DOHH2 (cell line): ENCODE results near the gene SLC15A5.

Experiments
- EZH2phosphoT487 ChIP-seq: fragments of 200-600 bp; sonication (generic); IDR thresholded peaks from 2 replicates; pipeline ENCODE4 v1.6.1; 2017; ENCODE audit warnings: borderline replicate concordance, mild to moderate bottlenecking, antibody characterized with exemption, low read length, moderate library complexity, mixed read lengths
- TF ChIP-seq, protein P1 (sequence below): fragments of 200-600 bp; sonication (generic); IDR thresholded peaks from one replicate; pipeline ENCODE4 v1.5.1; 2014; ENCODE audit warnings: antibody characterized with exemption, mild to moderate bottlenecking, low read depth, low read length; ENCODE audit not compliant: poor library complexity, severe bottlenecking

DNA sequence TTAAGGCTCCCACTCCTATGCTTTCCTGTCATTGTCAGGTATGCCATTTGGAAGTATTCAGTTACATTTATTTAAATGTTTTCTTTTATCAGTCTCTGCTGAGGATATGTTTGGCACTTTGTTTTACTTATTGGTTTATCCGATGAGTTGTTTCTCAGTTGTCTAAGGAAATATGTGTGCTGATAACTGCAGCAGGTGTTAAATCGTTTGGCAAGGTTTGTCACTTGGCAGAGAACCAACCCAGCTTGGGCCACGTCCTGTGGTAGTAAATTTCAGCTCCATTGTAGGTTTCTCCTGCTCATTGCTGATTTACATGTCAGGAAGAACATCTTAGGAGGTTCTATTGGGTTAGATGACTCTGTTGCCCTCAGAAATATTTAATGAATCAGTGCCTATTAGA is 47.9 kb upstream of the SLC15A5 start:
- TF ChIP-seq, protein P1, sequence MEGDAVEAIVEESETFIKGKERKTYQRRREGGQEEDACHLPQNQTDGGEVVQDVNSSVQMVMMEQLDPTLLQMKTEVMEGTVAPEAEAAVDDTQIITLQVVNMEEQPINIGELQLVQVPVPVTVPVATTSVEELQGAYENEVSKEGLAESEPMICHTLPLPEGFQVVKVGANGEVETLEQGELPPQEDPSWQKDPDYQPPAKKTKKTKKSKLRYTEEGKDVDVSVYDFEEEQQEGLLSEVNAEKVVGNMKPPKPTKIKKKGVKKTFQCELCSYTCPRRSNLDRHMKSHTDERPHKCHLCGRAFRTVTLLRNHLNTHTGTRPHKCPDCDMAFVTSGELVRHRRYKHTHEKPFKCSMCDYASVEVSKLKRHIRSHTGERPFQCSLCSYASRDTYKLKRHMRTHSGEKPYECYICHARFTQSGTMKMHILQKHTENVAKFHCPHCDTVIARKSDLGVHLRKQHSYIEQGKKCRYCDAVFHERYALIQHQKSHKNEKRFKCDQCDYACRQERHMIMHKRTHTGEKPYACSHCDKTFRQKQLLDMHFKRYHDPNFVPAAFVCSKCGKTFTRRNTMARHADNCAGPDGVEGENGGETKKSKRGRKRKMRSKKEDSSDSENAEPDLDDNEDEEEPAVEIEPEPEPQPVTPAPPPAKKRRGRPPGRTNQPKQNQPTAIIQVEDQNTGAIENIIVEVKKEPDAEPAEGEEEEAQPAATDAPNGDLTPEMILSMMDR = no peak
- TF ChIP-seq EZH2phosphoT487 = no peak
